ENCODE data around the gene BPI. TPM values are rescaled to one million over a fixed set of nuclear protein-coding genes. Genes with fewer than 3 reads are reported as not detected.
"Not testable (repeated sequence)": the region's sequence is repeated elsewhere in the genome, so short reads cannot be mapped to it uniquely, and the experiment has no call there.

BPI gene
- total and polyA plus RNA-seq, 8 donors: 0.35 to 3.2 (median 0.79) TPM

DNA sequence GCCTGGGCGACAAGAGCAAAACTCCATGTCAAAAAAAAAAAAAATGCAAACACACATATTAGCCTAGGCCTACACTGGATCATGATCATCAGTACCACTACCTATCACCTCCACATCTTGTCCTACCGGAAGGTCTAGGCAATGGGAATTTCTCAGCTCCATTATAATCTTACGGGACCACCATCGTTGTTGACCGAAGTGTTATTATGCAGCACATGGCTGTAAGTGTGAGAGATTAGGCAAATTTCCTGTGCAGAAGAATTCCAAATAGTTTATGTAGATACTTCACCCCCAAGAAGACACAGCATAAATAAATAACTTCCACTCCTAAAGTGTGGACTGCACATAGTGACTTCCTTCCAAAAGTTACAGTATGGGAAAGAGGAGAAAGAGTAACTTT lies 26.7 kb upstream of the BPI start:
- no peak for TF ChIP-seq CTCF (IDR thresholded peaks at IDR 0.05)
- H3K27me3 ChIP-seq: no peaks in the 10 kb centered on the region
- no peaks in the 10 kb centered on the region for H3K9me3 ChIP-seq
- H3K27ac ChIP-seq: no peak overlapping the region
- no peak overlapping the region for H3K4me3 ChIP-seq
- no peak for ATAC-seq
- no peaks in the 10 kb centered on the region for H3K36me3 ChIP-seq
- DNase-seq: no peak
- H3K4me1 ChIP-seq: peaks cover 0 to 14% of the 10 kb centered on the region in 2 donors
- intact Hi-C loops (cut with DNase I): no loop called here

DNA sequence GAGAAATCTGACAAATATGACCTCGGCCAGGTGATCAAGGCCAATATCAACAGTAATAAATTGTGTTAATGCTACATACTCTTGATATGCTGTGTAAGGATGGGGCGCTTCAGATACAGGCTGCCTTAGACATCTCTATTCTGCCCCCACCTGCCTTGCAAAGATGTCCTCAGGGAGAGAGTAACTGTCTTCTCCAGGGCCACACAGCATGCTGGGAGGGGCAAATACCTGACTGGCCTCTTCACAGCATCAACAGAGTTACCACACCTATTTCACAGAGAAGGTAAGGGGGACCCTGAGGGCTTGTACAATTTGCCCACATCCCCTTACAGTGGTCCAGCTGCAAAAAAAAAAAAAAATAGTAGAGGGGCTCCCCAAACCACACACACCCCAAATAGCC lies 26.3 kb upstream of the BPI start:
- H3K4me1 ChIP-seq: peaks cover 0 to 14% of the 10 kb centered on the region in 2 donors
- no peak for DNase-seq
- H3K27me3 ChIP-seq: no peaks in the 10 kb centered on the region
- intact Hi-C loops (cut with DNase I): no loop called here
- H3K36me3 ChIP-seq: no peaks in the 10 kb centered on the region
- H3K27ac ChIP-seq: no peak overlapping the region
- no peak overlapping the region for H3K4me3 ChIP-seq
- H3K9me3 ChIP-seq: no peaks in the 10 kb centered on the region
- no peak for TF ChIP-seq CTCF (IDR thresholded peaks at IDR 0.05)
- no peak for ATAC-seq

DNA sequence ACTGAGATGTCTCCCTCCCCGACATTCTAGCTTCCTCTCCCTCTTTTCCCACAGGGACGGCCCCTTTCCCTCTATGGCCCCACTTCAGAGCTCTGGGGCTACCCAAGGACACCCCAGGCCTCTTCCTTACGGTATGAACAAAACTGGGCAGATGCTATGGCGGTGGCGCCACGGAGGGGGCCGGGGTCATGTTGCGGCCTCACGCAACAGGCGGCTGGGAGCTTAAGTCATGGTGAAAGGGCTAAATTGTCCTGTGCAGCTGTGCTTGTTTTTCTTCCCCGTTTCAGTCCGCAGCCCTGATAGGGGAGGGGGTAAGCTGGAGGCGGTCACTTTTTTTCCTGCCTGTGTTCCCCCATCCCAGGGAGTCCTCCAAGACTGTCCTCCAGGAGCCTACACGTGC lies 25.8 kb upstream of the BPI start:
- no peak overlapping the region for H3K4me3 ChIP-seq
- H3K36me3 ChIP-seq: no peaks in the 10 kb centered on the region
- H3K9me3 ChIP-seq: no peaks in the 10 kb centered on the region
- no peak for ATAC-seq
- intact Hi-C loops (cut with DNase I): no loop called here
- no peak overlapping the region for H3K27ac ChIP-seq
- H3K4me1 ChIP-seq: peaks cover 0 to 14% of the 10 kb centered on the region in 2 donors
- no peaks in the 10 kb centered on the region for H3K27me3 ChIP-seq
- no peak for DNase-seq
- no peak for TF ChIP-seq CTCF (IDR thresholded peaks at IDR 0.05)

- DNase-seq: no peak
- Histone ChIP-seq H3K9me3 (no peaks in the 10 kb centered on the region), H3K27ac (no peak overlapping the region), H3K27me3 (no peaks in the 10 kb centered on the region), H3K4me3 (no peak overlapping the region), H3K4me1 (peaks cover 0 to 14% of the 10 kb centered on the region in 2 donors), H3K36me3 (no peaks in the 10 kb centered on the region)
- no peak for ATAC-seq
- intact Hi-C loops (cut with DNase I): no loop called here
- no peak for TF ChIP-seq CTCF (IDR thresholded peaks at IDR 0.05)
These were observed 25.2 kb upstream of the BPI start for GRCh38 chr20:38278763-38279162.

- H3K4me1 ChIP-seq; DNase-seq; intact Hi-C loops (cut with DNase I); H3K27ac ChIP-seq; H3K36me3 ChIP-seq; ATAC-seq; H3K9me3 ChIP-seq; H3K4me3 ChIP-seq; H3K27me3 ChIP-seq: not testable (repeated sequence)
These were observed 22.6 kb upstream of the BPI start for GRCh38 chr20:38281176-38281915.

DNA sequence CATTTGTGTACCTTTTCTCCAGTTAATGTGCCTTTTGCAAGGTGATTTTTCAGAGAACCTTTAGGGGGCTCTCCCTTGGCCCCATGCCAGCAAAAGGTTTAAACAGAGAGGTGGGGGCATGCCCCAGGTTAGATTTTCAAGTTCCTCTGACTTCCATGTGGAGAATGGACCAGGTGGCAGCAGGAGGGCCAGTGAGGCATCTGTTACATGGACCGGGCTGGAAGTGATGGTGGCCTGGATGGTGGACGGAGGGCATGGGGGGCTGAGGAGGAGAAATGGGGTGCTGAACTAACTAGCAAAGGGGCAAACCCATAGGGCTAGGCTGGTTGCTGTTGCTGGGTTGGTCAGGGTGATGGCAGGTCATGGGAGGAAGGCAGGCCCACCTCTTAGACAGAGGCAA lies 20.7 kb upstream of the BPI start:
- no peak for ATAC-seq
- intact Hi-C loops (cut with DNase I): no loop called here
- no peaks in the 10 kb centered on the region for H3K9me3 ChIP-seq
- H3K4me1 ChIP-seq: peaks cover 0 to 12% of the 10 kb centered on the region in 2 donors
- H3K36me3 ChIP-seq: no peaks in the 10 kb centered on the region
- H3K4me3 ChIP-seq: no peak overlapping the region
- DNase-seq: no peak
- H3K27me3 ChIP-seq: peaks cover 0 to 9% of the 10 kb centered on the region in 2 donors
- TF ChIP-seq CTCF (IDR thresholded peaks at IDR 0.05): no peak
- no peak overlapping the region for H3K27ac ChIP-seq

DNA sequence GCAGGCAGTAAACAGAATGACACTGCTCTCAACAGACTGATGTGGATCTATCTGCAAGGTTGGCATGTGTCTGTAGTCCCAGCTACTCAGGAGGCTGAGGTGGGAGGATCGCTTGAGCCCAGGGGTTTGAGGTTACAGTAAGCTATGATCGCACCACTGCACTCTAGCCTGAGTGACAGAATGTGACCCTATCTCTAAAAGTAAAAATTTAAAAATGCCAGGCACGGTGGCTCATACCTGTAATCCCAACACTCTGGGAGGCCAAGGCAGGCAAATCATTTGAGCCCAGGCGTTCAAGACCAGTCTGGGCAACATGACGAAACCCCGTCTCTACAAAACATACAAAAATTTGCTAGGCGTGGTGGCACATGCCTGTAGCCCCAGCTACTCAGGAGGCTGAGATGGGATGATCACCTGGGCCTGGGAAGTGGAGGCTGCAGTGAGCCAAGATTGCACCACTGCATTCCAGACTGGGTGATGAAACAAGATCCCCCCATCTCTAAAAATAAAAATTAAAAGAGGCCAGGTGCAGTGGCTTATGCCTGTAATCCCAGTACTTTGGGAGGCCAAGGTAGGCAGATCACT lies 19.8 kb upstream of the BPI start:
- H3K36me3 ChIP-seq; H3K9me3 ChIP-seq; DNase-seq; ATAC-seq; H3K4me3 ChIP-seq; H3K27ac ChIP-seq; intact Hi-C loops (cut with DNase I): not testable (repeated sequence)
- Histone ChIP-seq H3K27me3 (peaks cover 0 to 13% of the 10 kb centered on the region in 2 donors), H3K4me1 (peaks cover 0 to 12% of the 10 kb centered on the region in 2 donors)

Measured in left lung (tissue), 10 donors.